Vagina (tissue), 2 donors: ENCODE measurements around the gene H6PD. TPM values are rescaled to one million over a fixed set of nuclear protein-coding genes. Genes with fewer than 3 reads are reported as not detected.
A peak's percentile ranks its signal among the peaks of the same experiment; 100 is the strongest.

Experiments
- DNase-seq, 2 donors: peaks; one replicate each; pipeline ENCODE4 v3.0.0-alpha.2; 2017; ENCODE audit errors: extremely low spot score in 2 of 2
- H3K27ac ChIP-seq: fragments of 200-600 bp; sonication (generic); one replicate; pipeline ENCODE4 v1.5.1; 2019
- H3K27me3 ChIP-seq: fragments of 200-600 bp; sonication (generic); one replicate; pipeline ENCODE4 v1.5.1; 2019
- H3K36me3 ChIP-seq, 2 donors: fragments of 200-600 bp; sonication (generic); one replicate each; pipeline ENCODE4 v1.5.1; 2017 to 2019
- H3K4me1 ChIP-seq: fragments of 200-600 bp; sonication (generic); one replicate; pipeline ENCODE4 v1.5.1; 2019
- H3K4me3 ChIP-seq, 2 donors: fragments of 200-600 bp; sonication (generic); 1 replicate in 1 of 2; 2 replicates in 1 of 2; pipeline ENCODE4 v1.5.1; 2016 to 2019
- H3K9me3 ChIP-seq: fragments of 200-600 bp; sonication (generic); one replicate; pipeline ENCODE4 v1.5.1; 2019
- CTCF ChIP-seq, 3 experiments: fragments of 450-650 bp in 2 of 3; fragments of 200-600 bp in 1 of 3; sonication (generic) in 1 of 3; IDR thresholded peaks; one replicate each; pipeline ENCODE4 v1.5.1; 2017 to 2019; ENCODE audit warnings: antibody characterized with exemption in 3 of 3, mild to moderate bottlenecking in 2 of 3, moderate library complexity in 2 of 3
- POLR2A ChIP-seq, 2 donors: fragments of 450-650 bp; IDR thresholded peaks; one replicate each; pipeline ENCODE4 v1.6.1; 2017; ENCODE audit warnings: antibody characterized with exemption in 2 of 2, mild to moderate bottlenecking in 2 of 2, moderate library complexity in 2 of 2
- POLR2AphosphoS5 ChIP-seq, 2 donors: sonication (generic); formaldehyde crosslinking; IDR thresholded peaks; one replicate each; pipeline ENCODE4 v1.9.0; 2017; ENCODE audit warnings: antibody characterized with exemption in 2 of 2, mild to moderate bottlenecking in 2 of 2, low read depth in 1 of 2; ENCODE audit not compliant: insufficient read depth in 1 of 2
- intact Hi-C: fragments of 100-400 bp; cut with DNase I; formaldehyde crosslinking; loops from one replicate; pipeline ENCODE4 v1.15.1; 2023
- total RNA-seq: library from RNA; depleted of rRNA; stranded (reverse); fragments of >200 nt; gene quantifications from one replicate; pipeline ENCODE4 v1.2.3, GENCODE V29; 2016

H6PD gene
- total RNA-seq, 1 donor from 2014 or later: 65.1 TPM

GRCh38 chr1:9239622-9240401 lies 5.2 kb downstream of the H6PD start:
- intact Hi-C loops: no loop called here
- Histone ChIP-seq H3K27ac (peak overlapping the region; percentile 86), H3K27me3 (no peaks in the 10 kb centered on the region), H3K36me3 (no peaks in the 10 kb centered on the region), H3K4me3 (no peak overlapping the region), H3K4me1 (peaks cover 96% of the 10 kb centered on the region), H3K9me3 (no peaks in the 10 kb centered on the region)
- TF ChIP-seq POLR2AphosphoS5 (IDR thresholded peaks at IDR 0.05; ENCODE audit: insufficient read depth in 1 of 2, low read depth in 1 of 2): peak; percentile 64 to 66
- no peak for TF ChIP-seq CTCF (IDR thresholded peaks at IDR 0.05)
- no peak for TF ChIP-seq POLR2A (IDR thresholded peaks at IDR 0.05)
- peak in 1 of 2 donors; percentile 93 for DNase-seq

- Histone ChIP-seq H3K27ac (peak overlapping the region; percentile 86), H3K36me3 (peaks cover 0 to 11% of the 10 kb centered on the region in 2 donors), H3K4me1 (peaks cover 93% of the 10 kb centered on the region), H3K9me3 (no peaks in the 10 kb centered on the region), H3K4me3 (no peak overlapping the region), H3K27me3 (no peaks in the 10 kb centered on the region)
- intact Hi-C loops: no loop called here
- TF ChIP-seq CTCF (IDR thresholded peaks at IDR 0.05): no peak
- TF ChIP-seq POLR2AphosphoS5 (IDR thresholded peaks at IDR 0.05; ENCODE audit: insufficient read depth in 1 of 2, low read depth in 1 of 2): no peak
- no peak for TF ChIP-seq POLR2A (IDR thresholded peaks at IDR 0.05)
- no peak for DNase-seq
Measured at GRCh38 chr1:9240914-9241820, 6.6 kb downstream of the H6PD start.

GRCh38 chr1:9241891-9242290 lies 7.3 kb downstream of the H6PD start:
- peak in 1 of 2 donors; percentile 88 for DNase-seq
- no peak for TF ChIP-seq POLR2AphosphoS5 (IDR thresholded peaks at IDR 0.05; ENCODE audit: insufficient read depth in 1 of 2, low read depth in 1 of 2)
- TF ChIP-seq POLR2A (IDR thresholded peaks at IDR 0.05): peak in 1 of 2 donors; percentile 15
- no peak for TF ChIP-seq CTCF (IDR thresholded peaks at IDR 0.05)
- H3K27ac ChIP-seq: peak overlapping the region; percentile 86
- no peaks in the 10 kb centered on the region for H3K27me3 ChIP-seq
- no peaks in the 10 kb centered on the region for H3K9me3 ChIP-seq
- peaks cover 93% of the 10 kb centered on the region for H3K4me1 ChIP-seq
- no peak overlapping the region for H3K4me3 ChIP-seq
- intact Hi-C loops: no loop called here
- peaks cover 0 to 17% of the 10 kb centered on the region in 2 donors for H3K36me3 ChIP-seq

GRCh38 chr1:9242338-9242969 lies 7.9 kb downstream of the H6PD start:
- H3K9me3 ChIP-seq: no peaks in the 10 kb centered on the region
- TF ChIP-seq POLR2A (IDR thresholded peaks at IDR 0.05) (no peak), POLR2AphosphoS5 (IDR thresholded peaks at IDR 0.05; ENCODE audit: insufficient read depth in 1 of 2, low read depth in 1 of 2) (peak; percentile 73 to 87)
- H3K4me1 ChIP-seq: peaks cover 93% of the 10 kb centered on the region
- peak overlapping the region; percentile 86 for H3K27ac ChIP-seq
- H3K4me3 ChIP-seq: peak overlapping the region; percentile 24
- H3K27me3 ChIP-seq: no peaks in the 10 kb centered on the region
- peaks cover 0 to 22% of the 10 kb centered on the region in 2 donors for H3K36me3 ChIP-seq
- peak; percentile 94 to 96 for DNase-seq
- intact Hi-C loops: no loop called here
